ENCODE measurements around the gene SSTR4. TPM values are rescaled to one million over a fixed set of nuclear protein-coding genes. Genes with fewer than 3 reads are reported as not detected.

Gene SSTR4
- total and polyA plus RNA-seq, 2 of the 13 experiments (the other 11 are each of a cell fraction or from before 2014, with no cell fraction given) = not detected

DNA sequence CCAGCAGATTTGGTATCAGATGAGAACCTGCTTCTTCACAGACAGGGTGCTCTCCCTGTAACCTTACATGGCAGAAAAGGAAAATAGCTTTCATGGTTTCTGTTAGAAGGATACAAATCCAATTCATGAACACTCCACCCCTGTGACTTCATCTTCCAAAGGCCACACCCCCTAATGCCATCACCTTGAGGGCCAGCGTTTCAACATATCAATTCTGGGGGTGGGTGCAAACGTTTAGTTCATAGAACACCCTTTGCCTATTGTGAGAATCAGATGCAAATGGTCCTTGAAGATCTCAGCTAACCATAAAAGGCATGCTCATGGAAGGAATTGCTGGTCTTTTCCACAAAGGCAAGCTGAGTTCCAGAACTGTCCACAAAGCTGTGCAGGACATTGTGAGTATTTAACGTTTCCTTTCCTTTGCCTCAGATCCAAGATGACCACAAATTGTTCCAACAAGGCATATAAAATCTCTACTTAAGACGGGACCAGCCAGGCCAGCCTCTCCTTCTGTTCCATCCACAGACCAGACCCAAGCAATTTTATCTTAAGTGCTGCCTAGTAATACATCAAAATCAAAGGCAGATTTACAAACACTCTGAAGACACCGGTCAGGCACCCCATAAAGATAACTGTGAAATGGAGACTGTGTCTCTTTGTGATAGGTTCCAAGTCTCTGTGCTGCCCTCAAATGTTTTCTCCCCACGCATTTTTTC is 34.7 kb upstream of the SSTR4 start:
- Histone ChIP-seq H3K36me3 (replicated peaks in 1 of 2; ENCODE audit: control insufficient read depth in 1 of 2, insufficient read depth in 2 of 2, low read length in 2 of 2) (no peaks in the 10 kb centered on the region), H3K9me3 (ENCODE audit: low read length) (no peaks in the 10 kb centered on the region), H2AFZ (ENCODE audit: low read length) (no peak overlapping the region), H3K27me3 (ENCODE audit: control insufficient read depth in 1 of 2, insufficient read depth in 2 of 2, low read length in 2 of 2) (no peaks in the 10 kb centered on the region; a peak in 1 of 5 replicates), H3K4me2 (ENCODE audit: low read depth, low read length) (no peak overlapping the region), H3K4me3 (replicated peaks in 1 of 3; ENCODE audit: insufficient read depth in 1 of 3, low read depth in 2 of 3, low read length in 3 of 3) (no peak overlapping the region), H4K20me1 (ENCODE audit: insufficient read depth, low read length) (no peaks in the 10 kb centered on the region), H3K4me1 (ENCODE audit: insufficient read depth, low read length) (no peaks in the 10 kb centered on the region), H3K27ac (ENCODE audit: extremely low read length, insufficient read depth, low read length) (no peak overlapping the region), H3K9ac (ENCODE audit: insufficient read depth, low read depth, low read length) (no peak overlapping the region), H3K79me2 (ENCODE audit: insufficient read depth, low read length) (no peaks in the 10 kb centered on the region)
- no TSS peak for BruUV-seq (replicated peaks)
- no peak for FAIRE-seq
- DNase-seq (ENCODE audit: low spot score) = no peak
- ChIA-PET POLR2A (interaction anchor here (0.6 kb wide), 1 partner anchor 1504 kb away, joined by 3 read pairs; no protein-coding TSS in a partner anchor), CTCF (ENCODE audit: low intra/inter-chr PET ratio, low total read pairs) (no interaction called here)
- WGBS (ENCODE audit: low lambda C conversion rate) = 16% methylated on average over 6 of the region's 6 CpGs
- TF ChIP-seq HDAC6 (IDR thresholded peaks at IDR 0.05; ENCODE audit: low read depth, low read length) (no peak), KLF9 (CRISPR knock-in tag; IDR thresholded peaks at IDR 0.05; ENCODE audit: low read depth) (no peak), ZNF546 (CRISPR knock-in tag; conservative IDR thresholded peaks at IDR 0.05) (no peak), MEIS2 (CRISPR knock-in tag; IDR thresholded peaks at IDR 0.05) (no peak), ZNF556 (CRISPR knock-in tag; IDR thresholded peaks at IDR 0.05; ENCODE audit: borderline replicate concordance) (no peak)
- intact Hi-C loops (cut with micrococcal nuclease; ENCODE audit: unreplicated experiment) (no loop called here), in situ Hi-C loops (cut with HindIII; ENCODE audit: extremely low pct_ligation_motif_present, low pct_unique_long_range_greater_than_20kb) (no loop called here)
- ATAC-seq = no peak

DNA sequence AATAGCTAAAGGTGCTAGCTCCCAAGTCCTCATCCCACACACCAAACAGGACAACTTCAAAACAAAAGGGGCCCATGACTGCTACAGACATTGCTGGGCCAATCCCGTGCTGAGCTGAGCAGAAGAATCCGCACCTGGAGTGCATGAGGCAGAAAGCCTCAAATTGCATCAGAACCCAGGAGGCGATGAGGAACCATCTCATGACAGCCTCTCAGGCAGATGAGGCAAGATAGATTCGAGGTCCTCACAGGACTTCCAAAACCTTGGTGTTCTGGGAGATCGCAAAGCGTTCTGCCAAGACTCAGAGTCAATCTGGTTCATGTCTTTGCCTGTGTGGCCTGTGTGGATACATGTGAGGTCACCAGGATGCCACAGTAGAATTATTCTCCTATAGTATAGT is 32.8 kb upstream of the SSTR4 start:
- Histone ChIP-seq H3K4me1 (ENCODE audit: insufficient read depth, low read length) (no peaks in the 10 kb centered on the region), H2AFZ (ENCODE audit: low read length) (no peak overlapping the region), H3K4me3 (replicated peaks in 1 of 3; ENCODE audit: insufficient read depth in 1 of 3, low read depth in 2 of 3, low read length in 3 of 3) (no peak overlapping the region), H3K9ac (ENCODE audit: insufficient read depth, low read depth, low read length) (no peak overlapping the region), H3K4me2 (ENCODE audit: low read depth, low read length) (no peak overlapping the region), H3K36me3 (replicated peaks in 1 of 2; ENCODE audit: control insufficient read depth in 1 of 2, insufficient read depth in 2 of 2, low read length in 2 of 2) (no peaks in the 10 kb centered on the region), H4K20me1 (ENCODE audit: insufficient read depth, low read length) (no peaks in the 10 kb centered on the region), H3K9me3 (ENCODE audit: low read length) (no peaks in the 10 kb centered on the region), H3K27me3 (ENCODE audit: control insufficient read depth in 1 of 2, insufficient read depth in 2 of 2, low read length in 2 of 2) (no peaks in the 10 kb centered on the region; a peak in 1 of 5 replicates), H3K79me2 (ENCODE audit: insufficient read depth, low read length) (no peaks in the 10 kb centered on the region), H3K27ac (ENCODE audit: extremely low read length, insufficient read depth, low read length) (no peak overlapping the region)
- no peak for TF ChIP-seq MYC (CRISPR knock-in tag; IDR thresholded peaks at IDR 0.05; ENCODE audit: borderline replicate concordance)
- BruUV-seq (replicated peaks) = no TSS peak
- WGBS (ENCODE audit: low lambda C conversion rate) = 42% methylated on average over 6 of the region's 6 CpGs
- intact Hi-C loops (cut with micrococcal nuclease; ENCODE audit: unreplicated experiment) = no loop called here
- ChIA-PET POLR2A (no interaction called here), CTCF (ENCODE audit: low intra/inter-chr PET ratio, low total read pairs) (no interaction called here)
- in situ Hi-C loops (cut with HindIII; ENCODE audit: extremely low pct_ligation_motif_present, low pct_unique_long_range_greater_than_20kb) = no loop called here
- DNase-seq (ENCODE audit: low spot score) (no peak), FAIRE-seq (no peak), ATAC-seq (no peak)

Measured in HepG2 (cell line).